ENCODE results near the gene UBE2F.

- no peak for TF ChIP-seq FOS (IDR thresholded peaks at IDR 0.05; ENCODE audit: extremely low read depth, insufficient read length)
- no peak for TF ChIP-seq SIN3A (IDR thresholded peaks at IDR 0.05; ENCODE audit: borderline replicate concordance in 2 of 2, control insufficient read depth in 1 of 2, low read depth in 2 of 2, low read length in 2 of 2)
These were observed 75.3 kb downstream of the UBE2F start for GRCh38 chr2:238042090-238042489.

Measured in K562 (cell line).